Measurements from ENCODE around the gene WDSUB1.

GRCh38 chr2:159287733-159288132 lies 1.2 kb upstream of the WDSUB1 start:
- TF ChIP-seq, protein P1, sequence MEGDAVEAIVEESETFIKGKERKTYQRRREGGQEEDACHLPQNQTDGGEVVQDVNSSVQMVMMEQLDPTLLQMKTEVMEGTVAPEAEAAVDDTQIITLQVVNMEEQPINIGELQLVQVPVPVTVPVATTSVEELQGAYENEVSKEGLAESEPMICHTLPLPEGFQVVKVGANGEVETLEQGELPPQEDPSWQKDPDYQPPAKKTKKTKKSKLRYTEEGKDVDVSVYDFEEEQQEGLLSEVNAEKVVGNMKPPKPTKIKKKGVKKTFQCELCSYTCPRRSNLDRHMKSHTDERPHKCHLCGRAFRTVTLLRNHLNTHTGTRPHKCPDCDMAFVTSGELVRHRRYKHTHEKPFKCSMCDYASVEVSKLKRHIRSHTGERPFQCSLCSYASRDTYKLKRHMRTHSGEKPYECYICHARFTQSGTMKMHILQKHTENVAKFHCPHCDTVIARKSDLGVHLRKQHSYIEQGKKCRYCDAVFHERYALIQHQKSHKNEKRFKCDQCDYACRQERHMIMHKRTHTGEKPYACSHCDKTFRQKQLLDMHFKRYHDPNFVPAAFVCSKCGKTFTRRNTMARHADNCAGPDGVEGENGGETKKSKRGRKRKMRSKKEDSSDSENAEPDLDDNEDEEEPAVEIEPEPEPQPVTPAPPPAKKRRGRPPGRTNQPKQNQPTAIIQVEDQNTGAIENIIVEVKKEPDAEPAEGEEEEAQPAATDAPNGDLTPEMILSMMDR (IDR thresholded peaks at IDR 0.05 in 8 of 11, conservative IDR thresholded peaks at IDR 0.05 in 3 of 11), result no peak
- no peak for TF ChIP-seq POLR2AphosphoS5 (IDR thresholded peaks at IDR 0.05)
- no peak for TF ChIP-seq POLR2A (IDR thresholded peaks at IDR 0.05)
